Activated CD4-positive, alpha-beta T cell treated with anti-CD3 and anti-CD28 coated beads, Interleukin-10, Interleukin-2, amounts not matched to agents 100 ng/mL and 50 ng/mL, durations not matched to agents 16 hours and 8 hours (primary cell): Measurements from ENCODE around the gene RFX3.

ENCODE experiments used
- DNase-seq: peaks from one replicate; pipeline ENCODE4 v3.0.0-alpha.2; 2020

Gene RFX3

DNA sequence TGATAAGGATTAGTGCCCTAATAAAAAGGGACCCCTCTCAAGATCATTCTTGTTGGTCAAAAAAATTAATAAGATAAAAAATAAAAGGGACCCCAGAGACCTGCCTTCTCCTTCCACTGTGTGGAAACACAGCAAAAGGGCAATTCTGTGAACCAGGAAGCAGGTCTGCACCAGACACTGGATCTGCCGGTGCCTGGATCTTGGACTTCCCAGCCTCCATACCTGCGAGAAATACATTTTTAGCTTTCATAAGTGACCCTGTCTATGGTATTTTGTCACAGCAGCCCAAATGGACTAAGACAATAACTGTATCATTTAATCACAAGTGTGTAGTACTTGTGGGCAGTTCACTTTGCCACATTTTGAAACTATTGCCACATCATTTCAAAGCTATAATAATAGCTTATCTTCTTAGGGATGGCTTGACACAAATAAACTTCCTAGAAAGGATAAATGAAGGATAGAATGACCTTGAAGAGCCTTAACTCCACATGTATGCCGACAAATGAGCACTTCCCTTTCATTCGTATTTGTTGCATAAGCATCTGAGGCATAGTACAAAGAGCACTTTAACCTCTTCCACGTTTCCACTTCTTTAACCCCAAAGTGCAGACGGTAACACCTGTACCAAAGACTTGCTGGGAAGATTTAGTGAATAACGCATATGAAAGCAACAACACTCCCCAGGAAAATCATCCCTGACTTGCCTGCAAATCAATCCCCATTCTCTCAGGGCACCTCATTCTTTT, 336.5 kb downstream of the RFX3 start:
- no peak for DNase-seq

DNA sequence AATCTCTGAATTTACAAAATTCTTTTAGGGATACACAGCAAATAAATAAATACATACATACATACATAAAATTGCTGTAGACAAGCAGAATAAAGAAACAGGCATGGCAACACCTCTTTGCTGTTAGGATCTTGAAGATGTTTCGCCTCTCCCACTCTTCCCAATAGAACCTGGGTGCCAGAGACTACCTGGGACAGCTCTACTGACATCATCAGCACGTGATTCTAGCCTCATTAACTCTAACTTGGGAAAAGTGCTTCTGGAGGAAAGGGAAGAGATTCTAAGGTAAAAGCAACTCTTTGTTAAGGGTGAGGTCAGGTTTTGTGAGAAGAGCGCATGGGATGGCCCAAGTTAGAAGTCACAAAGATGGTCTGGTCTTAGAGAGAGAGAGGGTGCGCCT, 339.1 kb downstream of the RFX3 start:
- DNase-seq, result no peak

DNA sequence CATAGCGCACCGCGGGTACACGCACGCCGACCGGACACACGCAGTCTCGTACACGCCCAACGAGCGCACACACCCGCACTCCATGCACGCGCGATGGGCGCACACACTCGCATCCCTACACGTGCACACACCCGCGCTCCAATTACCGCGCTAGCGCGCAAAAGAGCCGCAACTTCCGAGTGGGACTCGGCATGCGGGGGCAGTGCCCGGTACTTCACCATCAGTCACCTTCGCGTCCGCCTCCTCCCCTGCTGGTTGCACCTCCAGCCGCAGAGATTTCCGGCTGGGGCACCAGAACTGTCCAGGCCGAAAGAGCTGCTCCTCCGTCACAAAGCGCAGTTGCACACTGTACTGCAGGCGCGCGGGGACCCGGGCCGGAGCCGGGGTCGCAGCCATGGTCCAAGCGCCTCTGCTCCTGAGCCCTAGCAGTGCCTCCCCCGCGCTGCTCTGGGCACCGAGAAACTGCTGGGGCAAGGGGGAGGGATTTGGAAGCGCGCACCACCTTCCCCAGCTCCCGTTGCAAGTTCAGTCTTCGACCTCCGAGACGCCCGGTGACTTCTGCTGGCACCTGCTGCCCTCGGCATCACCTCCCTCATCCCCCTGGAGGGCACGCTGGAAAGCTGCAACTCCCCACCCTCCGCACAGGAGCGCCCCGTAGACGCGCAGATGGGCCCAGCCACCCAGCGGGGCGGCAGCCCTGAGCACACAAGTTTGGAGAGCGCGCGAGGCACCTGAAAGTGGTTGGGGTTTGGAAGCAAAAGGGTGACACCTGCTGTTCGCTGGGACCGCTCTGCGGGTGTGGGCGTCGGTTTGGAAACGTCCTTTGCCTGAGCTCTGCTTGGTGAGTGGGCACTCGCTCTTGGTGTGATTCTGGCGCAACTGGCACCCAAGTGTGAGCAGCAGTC, 344.5 kb downstream of the RFX3 start:
- DNase-seq, result peak; percentile 65

DNA sequence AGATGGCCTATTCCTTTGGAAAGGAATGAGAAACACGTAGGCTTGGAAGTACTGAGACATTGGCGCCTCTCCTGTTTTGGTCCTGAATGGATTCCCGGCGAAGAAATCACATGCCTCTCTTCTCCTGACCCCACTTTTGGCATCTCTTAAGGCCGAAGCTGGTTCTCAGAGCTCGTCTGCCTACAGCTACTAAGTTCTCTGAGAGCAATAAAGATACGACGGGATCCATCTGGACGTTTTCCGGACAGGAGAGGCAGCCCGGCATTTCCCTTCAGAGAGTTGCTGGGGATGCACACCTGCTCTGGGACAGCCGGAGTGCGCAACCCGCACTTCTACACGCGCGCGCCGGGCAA, 345.1 kb downstream of the RFX3 start:
- no peak for DNase-seq

- DNase-seq, result no peak
Measured at GRCh38 chr9:3179711-3180110, 346.1 kb downstream of the RFX3 start.

DNA sequence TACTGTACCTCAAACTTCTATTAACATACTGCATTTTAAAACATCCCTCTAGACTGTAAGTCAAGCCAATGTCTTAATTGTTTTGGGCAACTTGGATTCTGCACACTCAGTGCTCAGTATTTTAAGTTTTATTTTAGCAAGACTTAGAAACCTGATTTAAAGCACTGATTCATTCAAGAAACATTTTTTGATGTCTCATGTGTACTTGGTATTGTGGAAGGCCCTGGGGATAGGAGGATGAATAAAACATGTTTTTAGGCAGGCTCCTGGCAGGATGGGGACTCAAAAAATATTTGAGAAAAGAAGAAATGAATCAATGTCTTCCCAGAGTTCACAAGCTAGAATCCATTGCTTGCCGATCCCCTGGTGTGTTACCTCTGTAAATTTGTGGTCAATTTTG, 347.9 kb downstream of the RFX3 start:
- no peak for DNase-seq

DNA sequence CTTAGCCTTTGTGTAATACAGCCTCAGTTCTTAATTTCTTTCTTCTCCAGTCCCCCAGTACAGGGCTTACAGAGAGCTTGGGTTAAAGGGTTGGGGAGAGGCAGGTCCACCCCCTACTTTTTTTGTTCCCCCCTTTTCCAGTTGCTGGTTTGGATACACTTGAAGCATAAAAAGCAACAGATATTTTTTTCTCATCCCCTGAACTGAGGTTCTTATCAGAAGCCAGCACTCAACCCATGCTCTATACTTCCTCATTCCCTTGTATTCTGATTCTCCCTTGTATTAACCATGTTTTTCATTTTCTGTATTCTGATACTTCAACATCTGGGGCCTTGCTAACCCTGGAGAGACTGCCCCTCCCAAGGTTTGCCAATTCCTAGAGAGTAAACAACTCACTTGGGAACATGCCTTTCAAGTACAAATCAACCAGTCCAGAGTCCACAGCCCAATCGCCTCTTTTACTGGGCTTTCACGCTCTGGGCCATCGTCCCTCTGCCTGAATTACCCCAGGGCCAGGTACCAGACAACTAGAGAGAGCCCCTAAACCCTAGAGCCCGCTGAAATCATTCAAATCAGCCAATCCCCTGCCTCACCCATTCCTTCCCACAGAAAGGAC, 348.5 kb downstream of the RFX3 start:
- DNase-seq, result no peak

DNA sequence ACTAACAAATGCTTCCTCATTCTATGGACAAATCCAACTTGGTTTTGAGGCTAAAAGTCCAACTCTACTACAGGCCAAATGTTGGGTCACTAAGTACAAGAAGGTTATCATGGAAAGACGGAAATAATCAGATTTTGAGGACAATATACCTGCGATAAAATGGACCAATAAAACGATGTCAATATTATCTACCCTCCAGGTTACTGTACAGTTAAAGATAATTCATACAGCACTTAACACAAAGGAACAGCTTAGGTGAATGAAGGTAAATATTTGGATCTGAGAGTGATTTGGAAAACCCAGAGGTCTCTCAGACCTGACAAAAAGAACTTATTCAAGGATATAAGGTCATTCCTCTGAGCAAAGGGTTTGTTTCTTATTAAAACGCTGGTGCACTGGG, 352.4 kb downstream of the RFX3 start:
- no peak for DNase-seq

- no peak for DNase-seq
Measured at GRCh38 chr9:3170819-3171218, 355.0 kb downstream of the RFX3 start.
